SKM-1 (cell line): Measurements from ENCODE around the gene KCNIP1.

Experiments used
- DNase-seq: peaks from one replicate; lab custom pipeline; 2025; ENCODE audit not compliant: unreplicated experiment; lab: John Stamatoyannopoulos, UW

The KCNIP1 gene

GRCh38 chr5:170590566-170590965, 86.7 kb downstream of the KCNIP1 start:
- no peak for DNase-seq

DNA sequence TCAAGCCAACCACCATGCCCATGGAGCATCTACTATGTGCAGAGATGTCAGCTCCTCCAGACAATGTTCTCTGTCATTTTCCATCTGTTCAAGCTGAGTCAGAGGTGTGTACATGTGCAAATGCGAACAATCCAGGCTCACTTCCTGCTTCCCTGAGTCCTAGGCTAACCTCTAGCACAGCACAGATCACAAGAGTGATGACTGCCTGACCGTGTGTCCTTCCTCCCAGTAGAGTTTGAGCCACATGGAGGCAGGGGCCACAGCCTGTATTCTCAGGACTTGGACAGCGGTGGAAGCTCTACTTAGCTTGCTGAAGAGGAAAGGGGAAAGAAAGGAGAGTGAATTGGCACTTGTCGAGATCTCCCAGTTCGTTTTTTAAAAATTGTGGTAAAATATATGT, 87.2 kb downstream of the KCNIP1 start:
- DNase-seq: no peak

DNA sequence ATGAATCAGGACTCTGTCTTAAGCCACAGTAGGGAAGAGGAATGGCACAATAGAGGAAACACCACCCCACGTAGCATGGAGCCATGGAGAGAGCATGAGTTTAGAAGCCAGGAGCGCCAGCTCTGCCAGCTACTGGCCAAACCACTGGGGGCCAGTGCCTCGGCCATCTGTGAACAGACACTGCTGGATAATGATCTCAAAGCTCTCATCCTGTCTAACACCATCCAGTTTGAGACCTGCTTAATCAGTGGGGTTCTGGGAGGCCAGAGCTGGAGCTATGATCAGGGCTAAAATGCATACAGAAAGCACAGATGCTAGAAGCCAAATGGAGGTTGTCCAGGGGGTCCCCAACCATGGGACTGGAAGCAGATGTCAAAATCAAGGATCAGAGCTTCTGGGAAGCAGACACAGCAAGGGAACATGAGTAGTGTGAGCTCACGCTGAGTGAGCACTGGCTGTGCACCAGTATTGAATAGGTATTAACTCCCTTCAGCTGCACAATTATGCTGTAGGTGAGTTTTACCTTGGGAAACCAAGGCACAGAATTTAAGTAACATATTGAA, 92.7 kb downstream of the KCNIP1 start:
- no peak for DNase-seq

DNA sequence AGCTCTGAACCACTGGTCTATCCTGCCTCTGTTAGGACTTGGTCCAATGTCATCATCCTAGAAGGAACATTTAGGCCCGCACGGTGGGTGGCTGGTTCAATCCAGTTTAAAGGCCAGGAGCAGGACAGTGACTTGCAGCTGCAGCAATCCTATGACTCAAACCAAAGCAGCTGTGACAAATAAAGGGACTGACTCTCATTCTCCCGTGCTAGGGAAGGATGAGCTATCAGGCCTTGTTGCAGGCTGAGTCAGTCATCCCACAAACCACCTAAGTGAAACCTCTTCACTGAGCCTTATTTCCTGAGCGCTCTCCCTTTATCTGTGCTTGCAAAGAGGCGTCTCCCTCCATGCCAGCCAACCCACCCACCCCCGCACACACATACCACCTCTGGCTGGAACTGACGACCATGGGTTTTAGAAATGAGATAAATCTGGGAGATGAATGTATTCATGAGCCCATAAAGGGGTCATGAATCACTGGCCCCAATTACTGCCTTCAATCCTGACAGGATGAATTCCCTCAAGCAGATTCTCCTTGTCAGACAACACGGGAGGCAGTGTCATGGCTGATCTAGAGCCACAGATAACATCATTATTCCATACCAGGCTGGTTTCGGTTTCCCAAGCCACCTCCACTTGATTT, 93.4 kb downstream of the KCNIP1 start:
- DNase-seq: no peak

DNA sequence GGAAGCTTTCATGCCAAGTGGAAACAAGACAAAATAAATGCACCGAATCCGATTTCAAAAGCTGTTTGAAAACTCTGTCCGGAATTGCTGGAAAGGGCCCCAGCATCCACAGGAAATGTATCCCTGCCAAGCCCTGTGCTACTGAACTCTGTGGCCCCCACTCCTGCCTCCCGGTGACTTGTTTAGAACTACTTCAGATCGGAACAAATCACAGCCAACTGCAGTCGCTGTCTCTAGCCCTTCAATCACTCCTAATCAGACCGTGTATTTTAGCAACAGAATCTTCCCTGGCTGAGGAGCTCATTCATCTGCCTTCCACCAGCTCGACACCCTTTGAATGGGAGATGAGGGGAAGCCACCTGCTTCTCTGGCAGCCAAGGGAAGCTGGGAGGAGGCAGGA, 94.1 kb downstream of the KCNIP1 start:
- DNase-seq: no peak

DNA sequence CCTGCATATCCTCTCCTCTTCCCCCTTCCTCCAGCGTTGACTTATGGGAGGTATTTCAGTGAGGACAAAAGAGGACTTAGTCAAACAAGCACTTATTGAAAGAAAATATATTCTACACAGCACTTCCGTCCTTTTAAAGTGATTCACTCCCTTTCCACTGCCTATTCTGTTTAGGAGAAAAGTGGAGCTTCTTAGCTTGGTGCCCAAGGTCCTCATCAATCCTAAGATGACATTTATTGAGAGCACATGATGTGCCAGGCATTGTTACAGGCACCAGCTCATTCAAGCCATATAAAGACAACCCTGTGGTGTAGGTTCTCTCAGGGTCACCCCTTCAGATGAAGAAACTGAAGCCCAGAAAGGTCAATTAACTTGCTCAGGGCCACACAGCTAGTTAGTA, 95.9 kb downstream of the KCNIP1 start:
- DNase-seq: no peak

- no peak for DNase-seq
Measured at GRCh38 chr5:170601619-170602018, 97.8 kb downstream of the KCNIP1 start.

DNA sequence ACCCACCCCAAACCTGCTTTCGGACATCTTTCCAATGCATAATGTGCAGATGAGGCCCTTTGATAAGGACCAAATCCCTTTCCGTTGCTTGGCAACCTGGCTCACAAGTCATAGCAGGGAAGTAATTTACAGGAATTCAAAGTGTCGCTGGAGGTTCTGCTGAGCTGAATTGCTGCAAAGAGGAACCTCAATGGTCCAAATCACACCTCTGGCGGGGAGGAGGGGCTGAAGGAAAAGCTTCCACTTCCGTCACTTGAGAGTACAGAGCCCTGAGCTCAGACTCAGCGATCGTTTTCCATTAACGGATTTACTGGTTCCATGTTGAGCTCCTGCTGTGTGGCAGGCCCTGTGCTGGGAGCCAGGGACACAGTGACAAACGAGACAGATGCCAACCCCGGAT, 99.3 kb downstream of the KCNIP1 start:
- DNase-seq: no peak

DNA sequence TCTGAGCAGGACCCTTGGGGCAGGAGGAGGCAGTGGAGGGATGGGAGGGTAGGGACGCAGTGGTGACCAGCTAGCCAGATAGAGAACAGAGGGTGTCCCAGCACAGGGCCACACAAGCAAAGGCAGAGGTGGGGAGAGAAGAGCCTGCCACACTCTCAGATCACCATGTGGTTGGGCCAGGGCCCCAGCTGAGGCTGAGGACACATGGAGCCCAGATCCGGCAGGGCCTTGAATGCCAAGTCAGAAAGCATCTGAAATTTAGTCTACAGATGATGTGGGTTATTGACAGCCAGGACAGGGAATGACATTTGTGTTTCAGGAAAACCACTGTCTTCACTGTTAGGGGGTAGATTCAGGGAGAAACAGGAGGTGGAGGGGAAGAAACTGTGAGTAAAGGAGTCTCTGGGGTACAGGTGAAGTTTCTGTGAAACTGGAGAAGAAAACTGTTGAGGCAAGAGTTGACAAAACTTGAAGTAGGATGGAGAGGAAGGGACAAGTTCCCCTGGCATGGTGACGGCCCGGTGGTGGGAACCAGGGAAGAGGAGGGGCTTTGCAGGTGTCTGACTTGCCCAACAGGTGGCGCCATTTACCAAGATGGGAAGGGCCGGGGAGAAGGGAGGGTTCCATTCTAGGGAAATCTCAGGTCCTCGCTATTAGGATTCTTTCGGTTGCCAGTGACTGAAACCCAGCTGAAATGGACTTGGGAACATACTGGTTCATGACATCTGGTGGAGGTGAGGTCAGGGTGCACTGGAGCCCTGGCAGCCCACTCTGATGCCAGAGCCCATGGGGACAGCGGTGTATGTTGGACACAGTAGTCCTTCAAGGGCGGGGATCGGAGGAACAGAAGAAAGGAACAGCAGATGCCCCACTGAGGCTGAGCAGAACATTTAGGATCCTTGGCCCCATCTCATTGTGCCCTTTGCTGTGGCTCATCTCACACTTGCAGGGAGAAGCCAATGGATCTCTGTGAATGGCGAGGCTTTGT, 100.1 kb downstream of the KCNIP1 start:
- peak; percentile 39 for DNase-seq

DNA sequence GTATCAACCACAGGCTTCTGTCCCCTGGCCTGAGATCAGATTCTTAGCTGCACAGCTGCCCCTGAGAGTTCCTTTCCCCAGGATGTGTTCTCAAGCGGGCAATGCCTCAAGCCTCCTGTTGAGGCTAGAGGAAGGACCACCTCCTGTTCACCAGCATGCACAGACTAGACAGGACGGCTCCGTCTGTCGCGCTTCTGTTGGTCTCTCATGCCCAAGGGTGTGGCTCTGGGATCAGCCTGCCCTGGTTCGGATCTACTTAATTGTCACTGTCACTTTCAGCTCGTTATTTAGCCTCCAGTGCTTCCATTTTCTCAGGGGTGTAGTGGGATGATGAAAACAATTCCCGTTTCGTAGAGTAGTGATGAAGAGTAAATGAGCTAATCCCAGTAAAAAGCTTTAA, 103.1 kb downstream of the KCNIP1 start:
- no peak for DNase-seq

DNA sequence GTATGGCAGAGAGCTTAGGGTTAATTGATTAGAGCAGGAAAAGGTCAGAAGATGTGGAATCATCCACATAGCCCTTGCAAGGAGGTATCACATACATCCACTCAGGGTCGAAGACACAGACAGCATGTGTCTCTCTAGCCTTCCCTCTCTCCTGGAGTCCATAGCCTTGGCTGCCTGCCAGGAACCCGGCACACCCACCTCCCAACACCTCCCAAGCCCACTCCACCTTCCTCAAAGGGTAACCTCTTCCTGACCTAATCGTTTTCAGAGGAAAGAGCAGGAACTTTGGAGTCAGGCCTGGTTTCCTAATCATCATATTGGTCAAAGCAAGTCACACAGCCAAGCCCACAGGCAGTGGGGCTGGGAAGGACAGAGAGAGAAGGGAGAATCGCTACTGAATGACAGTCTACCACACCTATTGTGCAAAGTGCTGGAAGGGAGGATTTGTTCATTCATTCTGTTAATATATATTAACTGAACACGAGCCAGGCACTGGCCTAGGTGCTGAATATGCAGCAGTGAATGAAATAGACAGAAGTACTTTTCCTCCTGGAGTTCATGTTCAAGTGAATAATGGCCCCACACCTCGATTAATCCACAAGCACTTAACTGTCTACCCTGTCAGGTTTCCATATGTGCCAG, 107.8 kb downstream of the KCNIP1 start:
- DNase-seq: no peak

DNA sequence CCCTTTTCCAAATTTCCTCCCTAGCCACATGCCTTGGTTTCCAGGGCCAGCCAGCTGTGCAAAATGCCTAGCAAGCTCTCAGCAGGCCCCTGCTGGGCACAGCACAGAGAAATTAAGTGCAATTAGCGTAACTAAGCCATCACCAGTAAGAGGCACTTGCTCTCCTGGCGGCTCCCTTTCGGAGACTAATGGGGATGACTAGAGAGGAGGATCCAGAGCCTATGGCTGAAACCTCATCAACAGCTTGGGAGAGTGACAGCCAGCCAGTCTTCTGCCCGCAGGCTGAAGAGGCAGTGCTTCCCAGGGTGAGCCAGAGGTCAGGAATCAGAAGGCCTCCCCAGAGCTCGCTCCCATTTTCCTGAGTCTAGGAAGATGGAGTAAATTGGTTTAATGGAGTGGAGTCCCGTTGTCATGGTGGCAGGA, 108.4 kb downstream of the KCNIP1 start:
- DNase-seq: no peak

DNA sequence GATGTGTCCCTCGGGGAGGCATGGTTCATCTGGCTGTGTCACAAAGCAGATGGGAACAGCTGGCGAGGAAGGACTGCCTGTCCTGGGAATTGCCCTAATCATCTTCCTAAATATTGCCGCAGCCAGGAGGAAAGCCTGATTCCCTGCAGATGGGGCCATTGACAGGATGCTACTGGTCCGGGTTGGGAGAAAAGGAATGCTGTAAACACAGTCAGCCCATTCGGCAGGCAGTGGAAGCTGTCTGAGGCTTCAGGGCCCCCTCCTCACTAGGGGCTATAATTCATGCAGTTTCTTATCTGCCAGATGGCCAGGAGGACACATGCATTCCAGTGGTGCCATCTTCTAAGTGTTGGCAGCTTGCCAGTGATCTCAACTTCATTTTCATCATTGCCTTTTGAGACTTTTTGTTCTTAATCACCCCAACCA, 110.3 kb downstream of the KCNIP1 start:
- no peak for DNase-seq

- DNase-seq: no peak
Measured at GRCh38 chr5:170614720-170615119, 110.9 kb downstream of the KCNIP1 start.

DNA sequence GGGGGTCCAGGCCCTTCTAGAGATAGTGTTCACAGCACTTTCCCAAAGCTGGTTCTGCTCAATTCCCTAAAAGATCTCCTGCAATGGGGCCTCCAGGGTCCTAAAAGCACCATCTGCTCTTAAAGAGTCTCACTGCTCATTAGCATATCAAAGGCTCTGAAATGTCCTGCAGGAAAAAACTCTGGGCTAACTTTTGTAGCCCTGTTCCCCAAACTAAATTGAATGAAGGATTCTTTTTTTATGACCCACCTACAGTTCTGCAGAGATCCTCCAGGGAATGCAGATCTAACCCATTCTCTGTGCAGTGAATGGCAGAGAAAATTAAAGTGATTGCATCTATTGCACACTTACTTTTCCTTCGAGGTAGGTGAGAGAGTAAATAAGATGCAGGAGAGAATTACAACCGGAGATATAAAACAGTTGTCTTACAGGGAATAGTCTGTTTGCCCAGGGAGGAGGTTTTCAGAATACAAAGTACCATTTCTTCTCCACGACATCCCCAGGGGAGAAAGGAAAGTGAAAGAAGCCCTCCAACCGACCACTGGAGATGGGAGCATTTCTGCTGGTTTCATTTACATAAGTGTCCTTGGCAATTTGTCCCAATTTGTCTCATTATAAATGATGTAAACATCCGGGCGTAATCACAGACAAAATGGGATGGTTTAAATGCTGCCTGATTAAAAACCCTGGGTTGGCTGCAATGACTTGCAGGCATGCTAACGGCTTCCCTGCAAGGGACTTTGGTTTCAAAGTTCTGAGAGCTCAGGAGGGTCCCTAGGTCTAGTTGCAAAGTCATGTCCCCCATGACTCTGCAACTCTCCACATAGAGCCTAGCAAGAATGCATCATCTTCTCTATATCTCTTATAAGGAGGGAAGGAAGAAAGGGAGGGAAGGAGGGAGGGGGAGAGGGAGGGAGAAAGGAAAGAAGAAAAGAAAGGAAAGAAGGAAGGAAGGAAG, 114.0 kb downstream of the KCNIP1 start:
- DNase-seq: no peak

GRCh38 chr5:170619869-170620268, 116.0 kb downstream of the KCNIP1 start:
- DNase-seq: no peak

- no peak for DNase-seq
Measured at GRCh38 chr5:170622933-170623332, 119.1 kb downstream of the KCNIP1 start.

GRCh38 chr5:170623576-170624181, 119.9 kb downstream of the KCNIP1 start:
- peak; percentile 58 for DNase-seq

DNA sequence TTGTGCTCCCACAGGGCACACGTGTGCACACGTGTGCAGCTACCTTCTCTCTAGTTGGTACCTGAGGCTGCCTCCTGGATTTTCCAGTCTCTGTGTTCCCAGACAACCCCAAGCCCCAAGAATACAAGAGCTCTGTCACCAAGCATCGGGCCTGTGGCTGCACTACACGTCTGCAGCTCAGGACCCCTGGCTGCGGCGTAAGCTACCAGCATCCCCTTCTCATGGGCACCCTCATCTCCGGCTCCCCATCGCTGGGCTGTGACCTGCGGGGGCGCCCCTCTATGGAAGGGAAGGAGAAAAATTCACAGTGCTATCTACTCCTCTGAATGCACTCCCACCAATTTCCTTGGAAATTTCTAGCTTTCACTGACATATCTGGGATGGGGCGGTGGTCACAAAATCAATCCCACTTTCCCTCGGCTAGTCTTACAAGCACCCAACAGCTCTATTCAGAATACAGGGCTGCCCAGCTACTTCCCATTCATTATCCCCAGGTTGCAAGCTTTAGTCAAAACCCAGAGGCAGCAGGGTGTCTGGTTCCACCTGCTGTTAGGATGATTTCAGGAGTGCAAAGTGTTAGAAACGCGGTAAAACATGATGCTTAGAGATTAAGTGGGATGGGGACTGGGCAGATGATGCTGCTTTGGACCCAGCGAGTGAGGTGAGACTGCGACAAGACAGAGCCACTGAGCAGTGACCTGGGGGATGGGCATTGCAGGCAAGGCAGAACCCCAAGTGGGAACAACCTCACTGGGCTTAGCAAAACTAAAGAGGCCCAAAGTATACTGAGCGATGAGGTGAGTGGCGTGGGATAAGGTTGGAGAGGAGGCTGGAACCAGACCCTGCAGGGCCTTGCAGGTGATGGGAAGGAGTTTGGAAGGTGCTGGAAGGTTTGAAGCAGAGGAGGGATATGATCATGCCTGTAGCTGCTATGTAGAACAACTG, 121.7 kb downstream of the KCNIP1 start:
- DNase-seq: no peak
